KBM-7 (cell line): Measurements from ENCODE around the gene IGFBP2.

Source experiments
- DNase-seq: peaks from one replicate; pipeline ENCODE4 v3.0.0-alpha.2; 2015
- in situ Hi-C: fragments of 300-500 bp; cut with MboI; formaldehyde crosslinking; loops from 2 replicates; pipeline ENCODE4 v1.14.3; 2020; ENCODE audit warnings: low sequenced_read_pairs, low pct_unique_long_range_greater_than_20kb, mixed read lengths

The IGFBP2 gene

DNA sequence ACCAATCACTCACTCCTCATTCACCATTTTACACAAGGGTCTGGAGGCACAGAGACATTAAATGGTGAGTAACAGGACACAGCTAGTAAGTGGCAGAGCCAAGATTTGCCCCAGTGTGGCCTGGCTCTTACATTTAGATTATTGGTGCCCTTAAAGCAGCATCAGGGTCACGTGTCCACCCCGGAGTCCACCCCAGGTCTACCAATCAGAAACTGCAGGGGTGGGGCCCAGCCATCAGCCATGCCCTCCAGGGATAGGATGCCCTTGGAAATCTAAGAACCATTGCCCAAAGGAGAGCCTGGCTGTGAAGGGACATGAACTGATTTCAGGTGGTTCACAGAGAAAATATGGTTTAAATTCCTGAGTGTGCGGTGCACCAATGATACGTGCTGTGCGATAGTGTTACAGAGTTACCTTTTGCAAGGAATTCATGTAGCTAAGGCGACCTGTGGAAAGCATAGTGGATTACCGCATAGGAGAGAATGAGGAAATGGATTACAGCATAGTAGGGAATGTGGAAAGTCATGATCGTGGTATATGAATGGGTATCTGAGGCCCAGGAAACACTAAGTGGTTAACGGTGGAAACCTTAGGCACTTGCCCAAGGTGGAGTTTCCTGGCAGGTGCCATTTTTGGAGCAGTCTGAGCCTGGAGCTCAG lies 44.3 kb downstream of the IGFBP2 start:
- in situ Hi-C loops, result no loop called here

DNA sequence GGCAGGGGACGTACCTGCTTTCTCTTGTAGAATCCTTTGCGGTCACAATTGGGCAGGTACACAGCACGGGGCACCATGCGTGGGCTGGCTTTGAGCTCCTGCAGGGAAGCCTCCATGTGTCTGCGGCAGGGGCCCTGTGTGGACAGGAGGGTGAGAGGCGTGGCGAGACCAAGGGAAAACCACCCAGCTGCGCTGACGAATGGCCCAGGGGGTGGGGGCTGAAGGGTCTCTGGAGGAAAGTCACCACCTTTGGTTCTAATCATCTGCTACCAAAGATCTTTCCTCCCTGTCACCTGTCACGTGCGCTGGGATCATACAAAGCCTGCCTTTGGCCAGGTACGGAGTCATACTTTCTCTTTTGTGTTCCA lies 44.9 kb downstream of the IGFBP2 start:
- no peak for DNase-seq
- in situ Hi-C loops, result no loop called here

More for the DNA sequence above, 44.3 kb downstream of the IGFBP2 start:
- no peak for DNase-seq

DNA sequence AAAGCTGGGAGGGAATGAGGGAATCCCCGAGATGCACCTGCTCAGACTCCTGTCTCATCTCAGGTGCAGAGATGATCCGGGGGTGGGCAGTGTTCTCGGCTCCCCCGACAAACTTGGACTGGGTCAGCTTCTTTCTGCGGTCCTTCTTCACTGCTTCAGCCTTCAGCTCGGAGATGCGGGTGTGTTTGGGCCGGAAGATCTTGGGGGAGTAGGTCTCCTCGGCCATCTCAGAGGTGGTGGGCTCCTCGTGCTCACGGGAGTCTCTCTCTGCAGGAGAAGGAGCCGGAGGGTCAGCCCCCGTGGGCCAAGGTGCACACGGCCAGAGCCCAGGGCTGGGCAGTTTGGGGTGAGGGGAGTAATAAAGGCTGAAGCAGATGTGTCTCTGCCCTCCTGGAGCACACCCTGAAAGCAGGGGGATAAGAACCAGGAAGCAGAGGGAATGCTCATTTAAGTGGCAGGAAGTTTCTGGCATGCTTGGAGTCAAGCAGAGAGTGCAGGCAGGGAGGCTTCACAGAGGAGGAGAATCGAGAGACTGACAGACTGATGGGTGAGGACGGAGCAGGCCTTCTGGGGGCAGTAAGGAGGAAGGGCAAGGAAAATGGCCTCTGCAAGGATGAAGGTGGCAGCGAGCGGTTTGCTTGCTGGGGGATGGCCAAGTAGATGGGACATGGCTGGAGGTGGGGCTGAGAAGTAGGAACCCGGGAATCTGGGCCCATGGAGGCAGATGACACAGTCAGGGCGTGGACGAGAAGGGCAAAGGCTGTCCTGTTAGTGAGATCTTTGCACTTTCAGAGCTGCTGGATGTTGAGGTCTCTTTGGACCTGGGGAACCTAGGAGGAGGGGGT lies 45.8 kb downstream of the IGFBP2 start:
- no peak for DNase-seq
- in situ Hi-C loops, result no loop called here

DNA sequence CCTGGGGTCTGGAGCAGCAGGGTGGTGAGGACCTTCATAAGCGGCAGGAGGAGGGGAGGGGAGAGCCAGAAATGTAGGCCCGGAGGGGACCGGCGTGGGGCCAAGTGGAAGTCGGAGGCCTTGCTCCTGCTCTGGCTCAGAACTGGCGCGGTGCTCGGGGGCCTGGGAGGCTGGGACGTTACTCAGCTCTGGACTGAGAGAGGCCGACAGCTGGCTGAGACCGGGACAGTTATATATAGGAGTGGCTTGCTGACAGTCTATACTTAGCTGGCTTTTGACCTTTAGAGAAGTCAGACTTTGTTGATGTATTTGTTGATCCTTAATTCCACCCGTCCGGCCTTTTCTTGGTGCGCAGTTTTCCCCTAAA lies 46.4 kb downstream of the IGFBP2 start:
- DNase-seq, result no peak
- in situ Hi-C loops, result no loop called here

DNA sequence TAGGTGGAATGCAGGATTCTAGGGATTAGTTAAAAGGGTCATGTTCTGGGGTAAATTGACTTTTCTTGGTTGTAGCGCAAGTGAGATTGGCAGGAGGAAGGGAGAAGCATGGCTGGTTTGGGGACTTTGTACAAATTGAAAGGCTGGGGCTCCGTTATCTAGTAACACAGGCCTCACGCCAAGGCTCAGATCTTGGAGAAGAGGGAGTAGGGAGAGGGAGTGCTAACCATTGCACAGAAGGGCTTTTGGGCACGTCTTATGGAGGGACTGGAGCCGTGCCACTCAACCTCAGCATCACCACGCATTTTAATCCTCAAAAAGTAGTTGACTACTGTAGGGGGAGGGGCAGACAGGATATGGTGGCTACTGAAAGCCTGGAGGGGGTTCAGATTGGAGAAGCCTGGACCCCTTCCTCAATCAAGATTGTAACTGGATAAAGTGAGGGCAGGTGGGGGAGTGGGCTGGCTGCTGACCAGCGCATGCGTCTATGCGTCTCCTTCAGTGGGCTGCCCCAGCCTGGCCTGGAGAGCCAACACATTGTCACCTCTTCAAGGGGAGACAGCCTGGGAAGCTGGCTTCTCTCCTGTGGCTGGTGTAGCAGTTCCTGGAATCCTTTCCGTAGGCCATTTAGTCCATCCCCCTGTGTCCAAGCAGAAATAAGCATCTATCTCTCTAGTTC lies 47.9 kb downstream of the IGFBP2 start:
- no peak for DNase-seq
- in situ Hi-C loops, result no loop called here

DNA sequence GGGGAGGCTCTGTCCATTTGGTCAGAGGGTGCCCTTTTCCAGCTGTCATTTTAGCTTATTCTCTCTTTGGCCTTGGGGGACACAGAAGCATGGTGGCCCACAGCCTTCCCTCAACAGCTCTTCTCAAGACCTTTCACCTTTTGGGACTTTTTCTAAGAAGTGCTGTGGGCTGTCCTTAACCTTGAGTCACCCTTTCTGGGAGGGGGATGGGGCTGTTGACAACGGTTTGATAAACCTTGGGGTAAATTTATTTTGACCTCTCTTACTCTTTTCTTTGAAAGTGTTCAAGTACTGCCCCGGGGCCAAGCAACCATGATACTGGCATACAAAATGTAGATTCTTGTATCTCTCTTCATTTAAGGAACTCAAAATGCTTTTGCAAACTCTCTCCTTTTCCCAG lies 48.5 kb downstream of the IGFBP2 start:
- in situ Hi-C loops, result no loop called here
- no peak for DNase-seq

DNA sequence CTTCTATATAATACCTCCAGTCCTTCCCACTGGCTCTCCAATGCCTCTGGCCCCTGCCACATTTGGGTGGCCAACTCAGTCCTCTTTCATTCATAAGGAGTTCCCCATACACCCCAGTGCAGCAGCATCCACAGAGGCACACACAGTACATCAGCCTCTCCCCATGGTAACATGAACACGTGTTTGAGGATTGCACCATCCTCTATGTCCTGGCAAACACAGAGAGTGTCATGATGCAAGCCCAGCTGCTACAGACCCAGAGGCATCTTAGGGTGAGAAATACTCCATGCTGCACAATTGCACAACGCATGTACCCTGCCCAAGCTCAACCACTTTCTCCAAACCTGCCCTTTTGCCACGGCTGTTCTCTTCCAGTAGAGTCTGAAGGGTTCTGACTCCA lies 50.6 kb downstream of the IGFBP2 start:
- in situ Hi-C loops, result no loop called here
- DNase-seq, result no peak

DNA sequence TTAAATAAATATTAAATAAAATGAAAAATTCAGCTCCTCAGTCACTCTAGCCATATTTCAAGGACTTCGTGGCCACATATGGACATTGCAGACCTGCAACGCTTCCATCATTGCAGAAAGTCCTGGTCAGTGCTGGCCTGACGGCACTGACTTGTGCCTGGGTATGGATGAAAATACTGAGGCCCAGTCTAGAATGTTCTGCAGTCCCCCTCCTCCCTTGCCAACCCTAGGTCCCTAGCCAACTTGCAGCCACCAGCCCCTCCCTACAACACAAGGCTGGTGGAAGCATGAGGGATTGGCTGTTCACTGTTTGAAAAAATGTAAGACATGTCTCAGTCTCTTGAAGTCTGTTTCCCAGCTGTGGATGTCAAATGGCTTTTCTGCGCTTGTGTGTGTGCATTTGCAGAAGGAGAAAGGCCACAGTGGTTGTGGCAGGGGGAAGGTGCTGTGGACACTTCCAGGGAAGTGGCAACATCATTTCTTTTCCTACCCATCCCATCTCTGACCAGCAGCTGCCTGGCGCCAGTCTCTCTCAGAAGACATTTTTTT lies 52.2 kb downstream of the IGFBP2 start:
- in situ Hi-C loops, result no loop called here
- no peak for DNase-seq

DNA sequence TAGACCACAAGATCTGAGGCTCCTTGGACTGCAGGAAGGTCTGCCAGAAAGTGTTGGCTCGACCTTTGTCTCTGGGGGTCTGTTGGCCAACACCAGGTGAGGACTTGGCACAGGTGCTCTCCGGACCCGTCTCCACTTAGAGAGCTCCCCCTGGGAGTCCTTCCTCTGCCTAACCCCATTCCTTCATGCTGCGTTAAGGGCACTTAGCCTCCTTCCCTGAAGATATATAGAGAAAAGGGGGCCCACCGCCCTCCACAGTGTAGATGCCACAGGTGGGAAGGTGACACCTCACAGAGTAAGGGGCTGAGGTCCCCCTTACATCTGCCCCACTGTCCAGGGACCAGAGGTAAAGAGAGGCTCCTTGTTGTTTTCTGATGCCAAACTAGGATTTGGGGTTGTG lies 53.9 kb downstream of the IGFBP2 start:
- in situ Hi-C loops, result no loop called here

DNA sequence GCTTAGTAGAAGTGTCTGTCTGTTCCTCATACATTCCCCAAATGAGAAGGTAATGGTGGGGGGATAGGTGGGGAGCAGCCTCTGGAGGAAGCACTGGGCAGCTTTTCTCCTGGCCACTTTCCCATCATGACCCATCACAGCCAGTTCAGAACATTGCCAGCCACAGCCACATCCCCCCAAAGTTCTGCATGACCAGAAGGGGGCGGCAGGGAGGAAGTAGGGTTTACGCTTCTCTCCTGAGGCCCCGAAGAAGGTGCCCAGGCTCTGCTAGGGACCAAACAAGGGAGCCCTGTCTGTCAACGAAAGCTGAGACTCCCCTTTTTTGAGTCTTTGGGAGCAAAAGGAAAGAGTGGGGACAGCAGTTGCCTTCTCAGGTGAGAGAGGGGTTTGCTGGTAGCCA lies 54.4 kb downstream of the IGFBP2 start:
- DNase-seq, result peak; percentile 47
- in situ Hi-C loops, result no loop called here

More for the DNA sequence above, 53.9 kb downstream of the IGFBP2 start:
- no peak for DNase-seq

DNA sequence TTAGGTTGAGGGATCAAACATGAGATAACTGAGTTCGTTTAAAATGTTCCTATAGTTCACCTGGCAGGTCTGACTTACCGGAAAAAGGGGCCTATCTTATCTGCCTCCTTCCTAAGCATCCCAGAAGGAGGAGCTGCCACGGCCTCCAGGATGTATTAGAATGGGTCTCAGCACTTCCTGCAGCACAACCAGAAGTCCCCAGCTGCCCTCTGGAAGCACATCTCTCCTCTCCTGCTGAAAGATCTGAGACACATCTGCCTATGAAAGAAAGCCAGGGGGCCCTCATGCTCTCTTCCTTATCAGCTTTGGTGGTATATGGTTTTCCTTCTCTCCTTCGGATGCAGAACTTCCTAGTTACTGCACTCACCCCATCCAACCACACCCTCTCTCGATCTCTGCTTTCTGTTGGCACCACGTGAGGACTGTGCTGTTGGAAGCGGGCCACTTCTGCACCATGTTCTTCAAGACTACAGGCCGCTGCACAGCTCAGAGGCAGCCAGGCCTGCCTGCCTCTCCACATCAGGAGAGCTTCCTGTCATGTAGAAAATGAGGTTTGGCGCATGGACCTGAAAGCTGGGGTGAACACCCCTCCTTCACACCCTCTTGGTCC lies 55.6 kb downstream of the IGFBP2 start:
- in situ Hi-C loops, result no loop called here
- no peak for DNase-seq

DNA sequence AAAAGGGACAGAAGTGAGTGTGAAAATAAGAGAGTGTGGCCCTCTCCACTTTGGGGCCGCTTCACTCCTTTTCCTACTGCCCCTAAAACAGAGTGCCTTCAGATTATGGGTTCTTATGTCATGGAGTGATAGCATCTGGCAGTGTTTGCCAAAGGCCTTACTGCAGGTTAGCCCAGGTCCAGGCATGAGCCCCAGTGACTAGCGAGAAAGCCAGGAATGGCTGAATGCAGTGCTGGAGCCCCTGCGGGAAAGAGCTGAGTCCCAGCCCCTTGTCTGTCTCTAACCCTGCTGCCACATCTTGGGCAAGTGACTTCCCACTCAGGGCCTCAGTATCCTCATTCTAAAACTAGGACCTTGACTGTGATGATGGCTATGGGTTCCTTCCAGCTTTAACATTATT lies 56.2 kb downstream of the IGFBP2 start:
- in situ Hi-C loops, result no loop called here

DNA sequence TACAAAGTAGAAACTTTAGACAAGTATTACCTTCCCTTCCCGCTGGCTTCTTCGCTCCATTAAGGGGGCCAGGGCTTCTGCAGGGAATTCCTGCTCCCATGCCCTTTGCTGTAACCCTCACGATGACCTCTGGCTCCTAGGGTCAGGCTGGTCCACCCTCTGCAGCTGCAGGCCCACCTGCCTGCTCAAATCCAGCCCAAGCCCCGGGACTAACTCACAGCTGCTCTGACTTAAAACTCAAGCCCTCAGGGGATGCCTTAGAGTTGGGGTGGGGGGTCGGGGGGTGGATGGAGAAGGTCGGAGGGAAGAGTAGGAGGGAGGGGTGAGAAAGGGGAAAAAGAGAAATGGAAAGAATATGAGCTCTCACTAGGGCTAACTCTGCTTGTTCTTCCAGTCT lies 57.2 kb downstream of the IGFBP2 start:
- no peak for DNase-seq
- in situ Hi-C loops, result no loop called here

More for the DNA sequence above, 56.2 kb downstream of the IGFBP2 start:
- DNase-seq, result no peak

DNA sequence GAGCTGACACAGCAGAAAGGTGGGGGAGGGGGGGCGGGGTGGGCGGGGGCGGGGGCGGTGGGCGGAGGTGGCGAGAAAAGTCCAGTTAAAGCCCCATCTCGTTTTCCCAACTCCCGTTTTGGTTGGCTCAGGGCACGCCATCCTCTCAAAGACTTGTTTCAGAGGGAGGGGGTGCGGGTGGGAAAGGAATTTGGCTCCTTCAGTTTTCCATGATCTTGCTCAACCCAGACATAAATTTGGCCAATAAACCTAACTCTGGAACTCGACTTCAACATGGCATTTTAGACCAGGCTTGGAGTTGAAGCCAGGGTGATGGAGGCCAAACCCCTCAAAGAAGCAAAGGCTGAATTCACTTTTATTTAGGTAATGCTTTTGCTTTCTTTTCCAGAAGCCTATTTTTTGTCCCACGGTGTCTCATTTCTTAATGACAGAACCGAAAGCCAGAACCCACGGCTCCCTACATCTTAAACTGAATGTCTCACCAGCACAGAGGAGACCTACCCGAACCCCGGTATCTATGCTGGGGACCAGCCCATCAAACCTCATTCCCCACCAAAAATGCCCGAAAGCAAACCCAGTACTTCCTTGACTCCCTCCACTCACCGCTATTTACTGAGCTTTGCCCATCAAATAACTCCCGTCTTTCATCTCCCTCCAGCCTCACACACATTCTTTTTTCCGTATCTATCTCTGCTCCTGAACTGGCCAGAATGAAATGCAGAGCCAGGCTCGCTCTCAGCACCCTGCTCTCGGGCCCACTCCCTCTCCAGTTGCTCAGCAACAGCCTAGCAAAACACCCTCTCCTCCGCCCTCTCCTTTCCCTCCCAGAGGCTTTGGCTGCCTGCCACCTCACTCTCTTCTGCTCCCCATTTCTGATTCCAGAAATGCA lies 57.9 kb downstream of the IGFBP2 start:
- in situ Hi-C loops, result no loop called here
- peak; percentile 31 for DNase-seq

DNA sequence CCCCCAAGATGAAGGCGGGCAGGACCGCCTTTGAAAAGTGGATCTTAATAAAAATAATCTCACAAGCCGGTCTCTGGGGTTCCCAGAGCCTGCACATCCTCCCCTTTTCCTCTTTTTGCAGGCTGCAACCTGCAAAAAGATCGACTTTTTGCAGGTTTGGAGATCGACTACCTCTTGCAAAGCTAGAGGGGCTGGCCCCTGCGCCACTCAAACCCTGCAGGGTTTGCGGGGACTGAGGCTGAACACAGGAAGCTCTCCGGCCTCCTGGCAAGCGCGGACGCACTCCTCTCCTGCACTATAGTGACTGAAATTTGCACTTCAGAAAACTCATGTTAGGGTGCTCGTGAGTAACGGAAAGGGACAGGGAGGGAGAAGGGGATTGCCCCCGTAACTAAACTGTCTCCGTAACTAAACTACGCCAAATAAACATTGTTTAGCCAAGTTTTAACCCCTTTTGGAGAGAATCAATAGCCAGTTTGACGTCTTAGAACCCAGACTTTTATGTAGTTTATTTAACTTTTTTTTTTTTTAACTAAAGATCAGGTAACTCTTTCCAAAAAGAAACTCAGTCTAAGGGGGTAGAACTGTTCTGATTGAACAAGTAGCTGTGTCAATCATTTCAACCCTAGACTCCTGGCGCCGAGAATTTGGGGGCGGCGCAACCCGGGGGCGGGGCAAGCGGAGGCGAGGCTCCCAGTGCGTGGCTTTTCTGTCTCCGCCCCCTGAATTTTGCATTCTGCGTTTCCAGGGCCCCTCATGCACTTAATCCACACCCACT lies 59.6 kb downstream of the IGFBP2 start:
- in situ Hi-C loops, result no loop called here
- DNase-seq, result peak; percentile 63

DNA sequence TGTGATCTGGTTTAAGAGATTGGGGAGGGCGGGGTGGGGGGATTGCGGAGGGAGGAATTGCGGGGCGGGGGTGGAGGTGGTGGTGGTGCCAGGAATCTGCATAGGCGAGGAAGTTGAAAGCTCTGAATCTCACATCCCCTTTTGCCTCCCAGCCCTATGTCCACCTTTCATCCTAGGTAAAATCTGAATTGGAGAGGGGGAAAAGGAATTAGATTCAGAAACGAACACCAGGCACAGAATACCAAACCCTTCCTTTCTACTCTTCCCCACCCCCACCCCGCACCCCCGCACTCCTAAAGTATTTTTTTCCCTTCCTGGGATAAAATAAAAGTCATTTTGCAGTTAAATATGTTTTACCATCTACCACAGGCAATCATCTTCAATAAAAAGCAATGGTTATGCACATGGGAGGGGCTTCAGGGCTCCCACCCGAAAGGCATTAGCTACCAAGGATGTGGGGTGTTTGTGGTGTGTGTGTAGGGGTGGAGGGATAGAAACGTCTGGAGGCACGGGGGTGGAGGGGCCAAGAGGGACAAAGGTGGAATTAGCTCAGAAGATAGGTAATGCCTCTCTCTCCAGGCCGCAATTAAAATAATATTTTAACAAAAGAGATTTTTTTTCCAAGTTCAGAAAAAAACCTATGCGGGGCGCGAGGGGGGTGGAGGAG lies 60.3 kb downstream of the IGFBP2 start:
- no peak for DNase-seq
- in situ Hi-C loops, result no loop called here

DNA sequence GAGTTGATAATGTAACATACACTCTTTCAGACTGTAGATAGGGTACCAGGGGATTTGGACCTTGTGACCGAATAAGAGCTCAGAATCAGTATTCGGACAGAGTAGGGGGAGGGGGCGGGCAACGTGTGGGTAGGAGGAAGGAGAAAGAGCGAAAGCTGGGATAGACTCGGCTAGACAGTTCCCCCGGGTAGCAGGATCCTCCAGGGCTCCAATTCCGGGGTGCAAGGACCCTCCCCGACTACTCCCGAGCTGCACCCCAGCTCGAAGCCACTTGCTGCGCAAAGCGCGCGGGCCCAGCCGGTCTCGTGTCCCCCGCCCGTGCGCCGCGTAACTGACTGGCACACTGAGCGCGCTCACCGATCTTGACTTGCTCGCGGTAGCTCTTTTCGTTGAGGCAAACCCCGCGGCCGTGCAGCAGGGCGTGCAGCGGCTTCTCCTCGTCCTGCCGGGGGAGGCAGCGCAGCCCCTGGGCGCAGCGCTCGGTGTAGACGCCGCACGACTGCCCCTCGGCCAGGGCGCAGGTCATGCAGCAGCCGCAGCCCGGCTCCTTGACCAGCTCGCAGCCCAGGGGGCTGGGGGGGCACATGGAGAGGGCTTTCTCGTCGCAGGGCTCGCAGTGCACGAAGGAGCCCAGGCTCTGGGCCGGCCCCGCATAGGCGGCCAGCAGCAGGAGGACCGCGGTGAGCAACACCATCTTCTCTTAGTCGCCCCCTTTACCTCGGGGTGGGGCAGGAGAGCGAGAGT lies 61.0 kb downstream of the IGFBP2 start:
- peak; percentile 34 for DNase-seq
- in situ Hi-C loops, result no loop called here
